Ascending aorta (tissue), 2 donors: ENCODE measurements around the gene STH. TPM values are rescaled to one million over a fixed set of nuclear protein-coding genes. Genes with fewer than 3 reads are reported as not detected.

ENCODE experiments used
- DNase-seq, 2 donors: peaks; one replicate each; pipeline ENCODE4 v3.0.0-alpha.2; 2019; ENCODE audit warnings: low spot score in 2 of 2
- H3K27ac ChIP-seq, 2 donors: fragments of 200-600 bp; sonication (generic); one replicate each; pipeline ENCODE4 v1.5.1; 2016 to 2017; ENCODE audit warnings: mild to moderate bottlenecking in 1 of 2
- H3K27me3 ChIP-seq: fragments of 200-600 bp; sonication (generic); one replicate; pipeline ENCODE4 v1.5.1; 2017
- H3K36me3 ChIP-seq, 2 donors: fragments of 200-600 bp; sonication (generic); one replicate each; pipeline ENCODE4 v1.5.1; 2016
- H3K4me1 ChIP-seq, 2 donors: fragments of 200-600 bp; sonication (generic); one replicate each; pipeline ENCODE4 v1.5.1; 2016 to 2017; ENCODE audit warnings: mild to moderate bottlenecking in 1 of 2
- H3K4me3 ChIP-seq, 2 donors: fragments of 200-600 bp; sonication (generic); one replicate each; pipeline ENCODE4 v1.5.1; 2016 to 2017; ENCODE audit warnings: mild to moderate bottlenecking in 1 of 2
- H3K9me3 ChIP-seq, 2 donors: fragments of 200-600 bp; sonication (generic); one replicate each; pipeline ENCODE4 v1.5.1; 2016
- intact Hi-C: fragments of 100-400 bp; cut with DNase I; formaldehyde crosslinking; loops from one replicate; pipeline ENCODE4 v1.15.1; 2023
- total RNA-seq: library from RNA; depleted of rRNA; stranded (reverse); fragments of >200 nt; gene quantifications from one replicate; pipeline ENCODE4 v1.1.0, GENCODE V29; 2016
- TF ChIP-seq, protein P1 (sequence below), 3 experiments: fragments of 200-600 bp in 2 of 3; fragments of 450-650 bp in 1 of 3; sonication (generic) in 2 of 3; IDR thresholded peaks; one replicate each; pipeline ENCODE4 v1.5.1; 2016 to 2019; ENCODE audit warnings: antibody characterized with exemption in 3 of 3, mild to moderate bottlenecking in 1 of 3, moderate library complexity in 1 of 3

The STH gene
- total RNA-seq, 1 donor from 2014 or later: not detected

GRCh38 chr17:45976755-45977505 is 22.1 kb upstream of the STH start:
- Histone ChIP-seq H3K27me3 (no peaks in the 10 kb centered on the region), H3K27ac (no peak overlapping the region), H3K4me1 (no peaks in the 10 kb centered on the region), H3K9me3 (no peaks in the 10 kb centered on the region), H3K36me3 (no peaks in the 10 kb centered on the region), H3K4me3 (no peak overlapping the region)
- intact Hi-C loops: no loop called here
- DNase-seq: no peak
- TF ChIP-seq, protein P1, sequence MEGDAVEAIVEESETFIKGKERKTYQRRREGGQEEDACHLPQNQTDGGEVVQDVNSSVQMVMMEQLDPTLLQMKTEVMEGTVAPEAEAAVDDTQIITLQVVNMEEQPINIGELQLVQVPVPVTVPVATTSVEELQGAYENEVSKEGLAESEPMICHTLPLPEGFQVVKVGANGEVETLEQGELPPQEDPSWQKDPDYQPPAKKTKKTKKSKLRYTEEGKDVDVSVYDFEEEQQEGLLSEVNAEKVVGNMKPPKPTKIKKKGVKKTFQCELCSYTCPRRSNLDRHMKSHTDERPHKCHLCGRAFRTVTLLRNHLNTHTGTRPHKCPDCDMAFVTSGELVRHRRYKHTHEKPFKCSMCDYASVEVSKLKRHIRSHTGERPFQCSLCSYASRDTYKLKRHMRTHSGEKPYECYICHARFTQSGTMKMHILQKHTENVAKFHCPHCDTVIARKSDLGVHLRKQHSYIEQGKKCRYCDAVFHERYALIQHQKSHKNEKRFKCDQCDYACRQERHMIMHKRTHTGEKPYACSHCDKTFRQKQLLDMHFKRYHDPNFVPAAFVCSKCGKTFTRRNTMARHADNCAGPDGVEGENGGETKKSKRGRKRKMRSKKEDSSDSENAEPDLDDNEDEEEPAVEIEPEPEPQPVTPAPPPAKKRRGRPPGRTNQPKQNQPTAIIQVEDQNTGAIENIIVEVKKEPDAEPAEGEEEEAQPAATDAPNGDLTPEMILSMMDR (IDR thresholded peaks at IDR 0.05): no peak

GRCh38 chr17:45977506-45977824 is 21.6 kb upstream of the STH start:
- Histone ChIP-seq H3K9me3 (no peaks in the 10 kb centered on the region), H3K4me3 (no peak overlapping the region), H3K36me3 (no peaks in the 10 kb centered on the region), H3K27ac (no peak overlapping the region), H3K4me1 (no peaks in the 10 kb centered on the region), H3K27me3 (no peaks in the 10 kb centered on the region)
- DNase-seq: no peak
- TF ChIP-seq, protein P1 (IDR thresholded peaks at IDR 0.05): no peak
- intact Hi-C loops: no loop called here

DNA sequence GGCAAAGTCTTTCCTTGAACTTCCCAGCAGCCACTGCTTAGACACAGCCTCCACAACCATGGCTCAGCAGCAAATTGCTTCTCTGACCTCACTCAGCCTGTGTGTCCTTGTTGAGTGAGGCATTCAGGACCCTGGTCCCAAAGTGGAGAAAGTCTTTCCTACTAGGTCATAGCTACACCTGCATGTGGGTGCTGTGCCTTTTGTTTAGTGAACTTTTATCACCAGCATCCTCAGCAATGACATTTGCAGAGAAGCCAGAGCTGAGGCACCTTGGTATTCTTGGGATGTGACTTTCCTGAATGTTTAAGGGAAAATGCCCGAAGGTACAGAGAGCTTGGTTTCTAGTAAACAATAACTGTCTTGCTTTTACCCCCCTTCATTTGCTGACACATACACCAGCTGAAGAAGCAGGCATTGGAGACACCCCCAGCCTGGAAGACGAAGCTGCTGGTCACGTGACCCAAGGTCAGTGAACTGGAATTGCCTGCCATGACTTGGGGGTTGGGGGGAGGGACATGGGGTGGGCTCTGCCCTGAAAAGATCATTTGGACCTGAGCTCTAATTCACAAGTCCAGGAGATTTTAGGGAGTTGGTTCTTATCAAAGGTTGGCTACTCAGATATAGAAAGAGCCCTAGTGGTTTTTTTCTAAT is 20.9 kb upstream of the STH start:
- Histone ChIP-seq H3K36me3 (no peaks in the 10 kb centered on the region), H3K4me1 (no peaks in the 10 kb centered on the region), H3K27ac (no peak overlapping the region), H3K9me3 (no peaks in the 10 kb centered on the region), H3K27me3 (no peaks in the 10 kb centered on the region), H3K4me3 (no peak overlapping the region)
- intact Hi-C loops: no loop called here
- TF ChIP-seq, protein P1 (IDR thresholded peaks at IDR 0.05): no peak
- DNase-seq: no peak

- Histone ChIP-seq H3K4me1 (no peaks in the 10 kb centered on the region), H3K36me3 (no peaks in the 10 kb centered on the region), H3K27me3 (no peaks in the 10 kb centered on the region), H3K4me3 (no peak overlapping the region), H3K9me3 (no peaks in the 10 kb centered on the region), H3K27ac (no peak overlapping the region)
- intact Hi-C loops: no loop called here
- no peak for DNase-seq
- TF ChIP-seq, protein P1 (IDR thresholded peaks at IDR 0.05): no peak
Observed at GRCh38 chr17:45979137-45979536, 19.9 kb upstream of the STH start.

DNA sequence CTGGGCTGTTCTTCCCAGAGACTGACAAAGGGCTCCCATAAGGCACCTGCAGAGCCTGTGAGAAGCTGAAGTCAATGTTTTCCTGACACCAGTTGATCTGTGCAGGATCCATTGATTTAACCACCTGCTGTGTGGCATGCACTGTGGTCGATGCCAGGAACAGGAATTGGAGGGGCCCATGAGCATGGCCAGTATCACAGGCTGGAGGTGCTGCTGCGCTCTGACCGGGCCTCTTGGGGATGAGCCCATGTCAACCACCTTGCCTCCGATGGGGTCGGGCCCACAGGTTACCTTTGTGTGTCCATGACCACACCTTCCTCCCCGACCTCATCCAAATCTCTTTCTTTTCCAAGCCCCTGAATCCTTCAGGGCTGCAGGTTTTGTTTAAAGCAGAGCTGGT is 18.2 kb upstream of the STH start:
- Histone ChIP-seq H3K4me1 (no peaks in the 10 kb centered on the region), H3K4me3 (no peak overlapping the region), H3K27ac (no peak overlapping the region), H3K27me3 (no peaks in the 10 kb centered on the region), H3K9me3 (no peaks in the 10 kb centered on the region), H3K36me3 (no peaks in the 10 kb centered on the region)
- intact Hi-C loops: no loop called here
- TF ChIP-seq, protein P1 (IDR thresholded peaks at IDR 0.05): no peak
- no peak for DNase-seq
